GM12878 (cell line): Measurements from ENCODE around the gene CATSPERZ. TPM values are rescaled to one million over a fixed set of nuclear protein-coding genes. Genes with fewer than 3 reads are reported as not detected.

Experiments used
- ATAC-seq: fragments of 200-7000 bp; cut with Tn5 transposase; 3 replicates; pipeline ENCODE4 v1.9.1; 2020; ENCODE audit warnings: mild to moderate bottlenecking, moderate library complexity
- BruUV-seq: library from RNA; stranded (reverse); fragments of 400-500 nt; replicated peaks from 2 replicates; lab custom pipeline; 2021; lab: Mats Ljungman, UMichigan
- CTCF ChIA-PET: fragments of 300-600 bp; sonication (Branson Sonifier 250); formaldehyde crosslinking; extraction: SDS; loops from one replicate; lab custom pipeline; 2021; ENCODE audit warnings: inconsistent platforms; lab: Yijun Ruan, JAX
- POLR2A ChIA-PET: fragments of 350-600 bp; formaldehyde crosslinking; extraction: SDS; loops from one replicate; lab custom pipeline; 2021; ENCODE audit warnings: inconsistent platforms; lab: Charles Lee
- RAD21 ChIA-PET: fragments of 300-600 bp; sonication (Branson Sonifier 250); formaldehyde crosslinking; loops from one replicate; lab custom pipeline; 2023; ENCODE audit warnings: antibody characterized with exemption; ENCODE audit not compliant: unreplicated experiment; lab: Charles Lee
- SMC1A ChIA-PET: fragments of 300-600 bp; sonication (Branson Sonifier 250); formaldehyde crosslinking; loops from one replicate; lab custom pipeline; 2023; ENCODE audit not compliant: unreplicated experiment, uncharacterized antibody; lab: Charles Lee
- DNase-seq: peaks from one replicate; pipeline ENCODE4 v3.0.0-alpha.2; 2011; ENCODE audit warnings: low read depth, low spot score
- FAIRE-seq: peaks from 3 replicates; lab custom pipeline; 2011; peaks lifted over from hg19 to GRCh38; lab: Jason Lieb, UNC
- H2AFZ ChIP-seq: 2 replicates; pipeline ENCODE4 v1.6.0; 2011; ENCODE audit warnings: low read depth, low read length, control low read depth; ENCODE audit not compliant: control insufficient read depth
- H3K27ac ChIP-seq: 2 replicates; pipeline ENCODE4 v1.5.1; 2011; ENCODE audit warnings: control low read depth; ENCODE audit not compliant: control insufficient read depth, insufficient read depth
- H3K27me3 ChIP-seq, 2 experiments: replicated peaks in 1 of 2; 2 replicates each; pipeline versions ENCODE4 v1.6.0 to v1.6.1; 2011; ENCODE audit warnings: low read length in 1 of 2; ENCODE audit not compliant: control insufficient read depth in 2 of 2, insufficient read depth in 2 of 2
- H3K36me3 ChIP-seq, 2 experiments: 2 replicates each; pipeline ENCODE4 v1.5.1; 2011; ENCODE audit warnings: low read length in 1 of 2; ENCODE audit not compliant: control insufficient read depth in 2 of 2, insufficient read depth in 2 of 2
- H3K4me1 ChIP-seq: 2 replicates; pipeline ENCODE4 v1.6.1; 2011; ENCODE audit warnings: mild to moderate bottlenecking, low read length, moderate library complexity, mixed read lengths; ENCODE audit not compliant: control insufficient read depth, insufficient read depth
- H3K4me2 ChIP-seq: 2 replicates; pipeline ENCODE4 v1.6.0; 2011; ENCODE audit warnings: control low read depth; ENCODE audit not compliant: control insufficient read depth, insufficient read depth
- H3K4me3 ChIP-seq: fragments of 200-600 bp; sonication (generic); 2 replicates; pipeline ENCODE4 v1.5.1; 2016
- H3K79me2 ChIP-seq: 2 replicates; pipeline ENCODE4 v1.6.0; 2011; ENCODE audit warnings: low read length; ENCODE audit not compliant: control insufficient read depth, insufficient read depth
- H3K9ac ChIP-seq: 2 replicates; pipeline ENCODE4 v1.8.0; 2011; ENCODE audit warnings: low read length, control low read depth, mixed read lengths; ENCODE audit not compliant: control insufficient read depth, insufficient read depth
- H3K9me3 ChIP-seq: replicated peaks from 3 replicates; pipeline ENCODE4 v1.5.1; 2011; ENCODE audit warnings: mild to moderate bottlenecking, low read length; ENCODE audit not compliant: control insufficient read depth, insufficient read depth
- H4K20me1 ChIP-seq: 2 replicates; pipeline ENCODE4 v1.6.0; 2011; ENCODE audit not compliant: control insufficient read depth, insufficient read depth
- BHLHE40 ChIP-seq, 2 experiments: fragments of 450-650 bp in 1 of 2; IDR thresholded peaks; 2 replicates each; pipeline ENCODE4 v1.6.1; 2011 to 2017; ENCODE audit warnings: low read depth in 2 of 2, borderline replicate concordance in 1 of 2, improper control_type of control experiment in 1 of 2, low read length in 1 of 2, mild to moderate bottlenecking in 1 of 2
- BMI1 ChIP-seq: fragments of 450-650 bp; IDR thresholded peaks from 2 replicates; pipeline ENCODE4 v1.6.1; 2016; ENCODE audit warnings: mild to moderate bottlenecking, moderate library complexity, borderline replicate concordance
- CHD1 ChIP-seq: IDR thresholded peaks from 2 replicates; pipeline ENCODE4 v1.6.1; 2012; ENCODE audit warnings: low read depth, low read length, improper control_type of control experiment
- HDAC6 ChIP-seq: fragments of 200-600 bp; sonication (generic); IDR thresholded peaks from one replicate; pipeline ENCODE4 v1.8.0; 2017; ENCODE audit warnings: antibody characterized with exemption; ENCODE audit not compliant: unreplicated experiment
- KDM1A ChIP-seq: fragments of 200-600 bp; sonication (generic); IDR thresholded peaks from 2 replicates; pipeline ENCODE4 v1.6.1; 2016; ENCODE audit warnings: borderline replicate concordance
- PML ChIP-seq: IDR thresholded peaks from 2 replicates; pipeline ENCODE4 v1.6.1; 2012; ENCODE audit warnings: low read length, inconsistent platforms
- YBX1 ChIP-seq: fragments of 450-650 bp; IDR thresholded peaks from 2 replicates; pipeline ENCODE4 v1.6.1; 2016; ENCODE audit warnings: antibody characterized with exemption
- ZSCAN29 ChIP-seq: fragments of 450-650 bp; IDR thresholded peaks from 2 replicates; pipeline ENCODE4 v1.6.1; 2017; ENCODE audit warnings: mild to moderate bottlenecking, moderate library complexity
- WGBS: methylation state at CpG from one replicate; pipeline ENCODE4 v1.1.6; 2016; ENCODE audit warnings: low lambda C conversion rate; ENCODE audit not compliant: insufficient replicate concordance, insufficient coverage; ENCODE audit errors: missing lambda C conversion rate; 5-methylcytosine and 5-hydroxymethylcytosine counted together
- in situ Hi-C: fragments of 300-500 bp; cut with MboI; formaldehyde crosslinking; loops from 9 replicates; pipeline ENCODE4 v1.14.3; 2018; ENCODE audit warnings: mixed read lengths
- intact Hi-C: fragments of 100-400 bp; cut with micrococcal nuclease; formaldehyde crosslinking; loops from one replicate; pipeline ENCODE4 v1.14.2; 2022; ENCODE audit not compliant: unreplicated experiment
- polyA plus RNA-seq, 11 experiments: library from polyadenylated mRNA; depleted of rRNA in 4 of 11; unstranded in 6 of 11; stranded (reverse) in 5 of 11; fragments of >200 nt; fragmentation: Nextera tagmentation in 4 of 11; fragmentation: Illumina TruSeq in 1 of 11; extraction: Ambion mirVana in 4 of 11; extraction: Trizol in 1 of 11; gene quantifications; 1 replicate in 1 of 11; 2 replicates in 10 of 11; pipeline versions ENCODE4 v1.2.1 to v1.2.3, GENCODE V29; 2011 to 2016; ENCODE audit warnings: inconsistent platforms in 2 of 11, missing spikeins in 2 of 11, low read depth in 1 of 11
- total RNA-seq, 4 experiments: library from RNA; depleted of rRNA in 3 of 4; stranded (reverse); fragments of >200 nt in 3 of 4; fragmentation: Illumina TruSeq in 1 of 4; extraction: Trizol in 1 of 4; gene quantifications; 2 replicates each; pipeline versions ENCODE4 v1.2.1 to v1.2.3, GENCODE V29; 2013 to 2021
- TF ChIP-seq, protein P1 (sequence below): fragments of 450-650 bp; conservative IDR thresholded peaks from 2 replicates; pipeline ENCODE4 v1.6.1; 2017; ENCODE audit warnings: mild to moderate bottlenecking, moderate library complexity

The CATSPERZ gene
- total and polyA plus RNA-seq, 10 of the 15 experiments (the other 5 are each of a cell fraction or from before 2014, with no cell fraction given), result 0.12 to 0.31 TPM; not detected in 8

DNA sequence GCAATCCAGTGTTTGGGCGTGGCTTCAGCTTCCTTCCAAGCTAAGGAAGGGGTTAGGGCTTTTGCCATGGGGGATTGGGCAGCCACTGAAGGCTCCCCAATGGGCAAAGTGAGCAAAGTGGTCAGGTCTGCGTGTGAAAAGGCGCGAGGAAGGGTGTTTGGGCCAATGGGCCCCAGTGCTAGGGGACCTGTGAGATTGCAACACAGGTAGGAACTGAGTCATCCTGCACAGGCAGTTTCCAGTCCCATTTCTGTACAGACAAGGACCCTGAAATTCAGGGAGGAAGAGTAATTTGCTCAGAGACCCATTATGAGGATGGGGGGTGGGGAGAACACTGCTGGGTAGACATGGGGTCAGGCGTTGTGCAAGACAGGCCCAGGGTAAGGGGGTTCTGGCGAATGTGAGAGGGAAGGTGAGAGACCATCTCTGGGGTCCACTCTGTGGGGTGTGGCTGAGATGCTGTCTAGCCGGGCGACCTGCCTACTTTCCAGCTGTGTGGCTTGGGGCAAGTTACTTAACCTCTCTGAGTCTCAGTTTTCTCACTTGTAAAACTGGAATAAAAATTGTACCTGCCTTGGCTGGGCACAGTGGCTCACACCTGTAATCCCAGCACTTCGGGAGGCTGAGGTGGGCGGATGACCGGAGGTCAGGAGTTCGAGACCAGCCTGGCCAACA lies 47.2 kb downstream of the CATSPERZ start:
- Histone ChIP-seq H4K20me1 (no peaks in the 10 kb centered on the region), H3K9me3 (no peaks in the 10 kb centered on the region), H3K27me3 (no peaks in the 10 kb centered on the region), H2AFZ (no peak overlapping the region), H3K79me2 (no peaks in the 10 kb centered on the region), H3K4me2 (no peak overlapping the region), H3K36me3 (peaks cover 8 to 13% of the 10 kb centered on the region in 2 experiments; a peak in 3 of 4 replicates), H3K4me1 (peaks cover under 1% of the 10 kb centered on the region), H3K9ac (no peak overlapping the region), H3K4me3 (no peak overlapping the region), H3K27ac (no peak overlapping the region)
- 84% methylated on average over 12 of the region's 12 CpGs for WGBS
- RAD21 ChIA-PET, result no interaction called here
- in situ Hi-C loops (no loop called here), intact Hi-C loops (no loop called here)
- BruUV-seq, result no TSS peak
- TF ChIP-seq CHD1, result no peak
- TF ChIP-seq ZSCAN29, result no peak
- no peak for TF ChIP-seq KDM1A
- no peak for TF ChIP-seq BMI1
- CTCF ChIA-PET, result interaction anchor here (2.7 kb wide), 1 partner anchor 30 kb away, joined by 13 read pairs; the partner anchor contains the start of genes PRDX5 and TRMT112
- DNase-seq (no peak), FAIRE-seq (no peak), ATAC-seq (no peak)
- POLR2A ChIA-PET, result no interaction called here
- SMC1A ChIA-PET, result interaction anchor here (1.0 kb wide), 1 partner anchor 143 kb away, joined by 4 read pairs; no protein-coding TSS in a partner anchor

DNA sequence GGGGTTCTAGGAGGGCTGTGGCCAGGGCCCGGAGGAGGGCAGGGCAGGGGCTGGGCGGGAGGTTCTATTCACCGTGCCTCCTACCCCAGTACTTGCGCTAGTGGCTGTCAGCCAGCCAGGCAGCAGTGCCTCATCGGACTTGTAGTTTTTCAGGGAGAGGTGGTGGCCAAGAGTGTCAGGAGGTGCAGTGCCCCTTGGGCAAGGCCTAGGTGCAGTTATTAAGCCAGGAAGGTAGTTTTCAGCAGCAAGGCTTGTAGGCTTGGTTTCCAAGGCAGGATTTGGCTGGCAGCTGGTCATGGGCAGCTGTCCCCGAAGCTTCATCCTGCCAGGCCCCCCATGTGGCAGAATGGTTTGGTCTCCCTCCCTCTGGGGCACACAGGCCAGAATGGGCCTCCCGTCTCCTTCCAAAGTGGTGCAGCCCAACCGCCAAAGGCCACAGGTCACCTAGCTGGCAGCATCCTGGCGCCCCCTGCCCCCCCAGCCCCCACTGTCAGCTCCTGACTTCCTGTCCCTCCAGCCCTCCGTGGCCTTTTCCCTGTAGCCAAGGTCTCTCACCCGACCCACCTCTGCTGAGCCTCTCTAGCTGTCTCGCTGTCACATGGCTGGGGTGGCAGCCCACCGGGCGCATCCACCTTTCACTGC lies 48.3 kb downstream of the CATSPERZ start:
- no peak for FAIRE-seq
- ChIA-PET CTCF (interaction anchor here (1.5 to 1.8 kb wide), 2 partner anchors 13 to 30 kb away, joined by 4 to 9 read pairs; partner anchors contain the start of genes PRDX5 and TRMT112), RAD21 (interaction anchor here (1.1 kb wide), 1 partner anchor 31 kb away, joined by 3 read pairs; the partner anchor contains the start of gene PRDX5), POLR2A (interaction anchor here (1.0 kb wide), 1 partner anchor 11 kb away, joined by 3 read pairs; no protein-coding TSS in a partner anchor), SMC1A (interaction anchor here (1.0 kb wide), 1 partner anchor 144 kb away, joined by 4 read pairs; no protein-coding TSS in a partner anchor)
- Histone ChIP-seq H3K79me2 (no peaks in the 10 kb centered on the region), H4K20me1 (no peaks in the 10 kb centered on the region), H3K4me2 (no peak overlapping the region), H2AFZ (no peak overlapping the region), H3K36me3 (peaks cover 3 to 11% of the 10 kb centered on the region in 2 experiments; a peak in 3 of 4 replicates), H3K9me3 (no peaks in the 10 kb centered on the region), H3K9ac (no peak overlapping the region), H3K27ac (no peak overlapping the region), H3K27me3 (no peaks in the 10 kb centered on the region), H3K4me3 (no peak overlapping the region), H3K4me1 (no peaks in the 10 kb centered on the region)
- in situ Hi-C loops (no loop called here), intact Hi-C loops (no loop called here)
- DNase-seq, result no peak
- no TSS peak for BruUV-seq
- 78% methylated on average over 13 of the region's 14 CpGs for WGBS
- TF ChIP-seq, protein P1, sequence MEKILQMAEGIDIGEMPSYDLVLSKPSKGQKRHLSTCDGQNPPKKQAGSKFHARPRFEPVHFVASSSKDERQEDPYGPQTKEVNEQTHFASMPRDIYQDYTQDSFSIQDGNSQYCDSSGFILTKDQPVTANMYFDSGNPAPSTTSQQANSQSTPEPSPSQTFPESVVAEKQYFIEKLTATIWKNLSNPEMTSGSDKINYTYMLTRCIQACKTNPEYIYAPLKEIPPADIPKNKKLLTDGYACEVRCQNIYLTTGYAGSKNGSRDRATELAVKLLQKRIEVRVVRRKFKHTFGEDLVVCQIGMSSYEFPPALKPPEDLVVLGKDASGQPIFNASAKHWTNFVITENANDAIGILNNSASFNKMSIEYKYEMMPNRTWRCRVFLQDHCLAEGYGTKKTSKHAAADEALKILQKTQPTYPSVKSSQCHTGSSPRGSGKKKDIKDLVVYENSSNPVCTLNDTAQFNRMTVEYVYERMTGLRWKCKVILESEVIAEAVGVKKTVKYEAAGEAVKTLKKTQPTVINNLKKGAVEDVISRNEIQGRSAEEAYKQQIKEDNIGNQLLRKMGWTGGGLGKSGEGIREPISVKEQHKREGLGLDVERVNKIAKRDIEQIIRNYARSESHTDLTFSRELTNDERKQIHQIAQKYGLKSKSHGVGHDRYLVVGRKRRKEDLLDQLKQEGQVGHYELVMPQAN, result no peak
- TF ChIP-seq BHLHE40 (IDR thresholded peaks at IDR 0.05; ENCODE audit: borderline replicate concordance in 1 of 2, low read depth in 2 of 2, low read length in 1 of 2) (no peak), HDAC6 (no peak), PML (no peak), YBX1 (no peak)
- no peak for ATAC-seq
